Measurements from ENCODE around the gene LARP7. TPM values are rescaled to one million over a fixed set of nuclear protein-coding genes. Genes with fewer than 3 reads are reported as not detected.

LARP7 gene
- total and polyA plus RNA-seq, 2 donors (not counting 1 experiment from before 2014, with no cell fraction given), result 30.5 to 57.4 TPM

- H3K4me1 ChIP-seq (ENCODE audit: control insufficient read depth in 2 of 2, insufficient read depth in 2 of 2, low read length in 2 of 2), result peaks cover 2 to 4% of the 10 kb centered on the region in 2 donors
- no peaks in the 10 kb centered on the region for H3K27me3 ChIP-seq (replicated peaks in 1 of 4; ENCODE audit: control extremely low read depth in 1 of 4, control insufficient read depth in 3 of 4, insufficient read depth in 4 of 4, low read length in 3 of 4)
- no peak overlapping the region for H3K4me2 ChIP-seq (replicated peaks; ENCODE audit: low read depth, low read length, poor library complexity, severe bottlenecking)
- ChIA-PET POLR2A (no interaction called here), CTCF (no interaction called here)
- TF ChIP-seq CTCF (IDR thresholded peaks at IDR 0.05) (no peak), EZH2 (IDR thresholded peaks at IDR 0.05; ENCODE audit: borderline replicate concordance, insufficient read depth, low read depth, low read length, poor library complexity, severe bottlenecking) (no peak)
- no CpG with 5 or more reads among the region's 3 CpGs for WGBS (ENCODE audit: insufficient coverage)
- no peaks in the 10 kb centered on the region for H3K9me3 ChIP-seq (ENCODE audit: control extremely low read depth in 1 of 3, control insufficient read depth in 2 of 3, insufficient read depth in 1 of 3, low read length in 2 of 3)
- no peak overlapping the region for H3K4me3 ChIP-seq (ENCODE audit: control extremely low read depth in 1 of 5, extremely low read depth in 1 of 5, insufficient read depth in 1 of 5, low read depth in 2 of 5, low read length in 4 of 5)
- H3K79me2 ChIP-seq (ENCODE audit: control insufficient read depth, insufficient read depth, low read length), result peaks cover 3% of the 10 kb centered on the region
- H3K36me3 ChIP-seq (replicated peaks in 1 of 2; ENCODE audit: control extremely low read depth in 1 of 2, control insufficient read depth in 1 of 2, extremely low read depth in 1 of 2, insufficient read depth in 2 of 2, low read length in 1 of 2), result peaks cover 14 to 73% of the 10 kb centered on the region in 2 experiments
- no peak overlapping the region for H3K27ac ChIP-seq (ENCODE audit: low read length in 2 of 2)
- Mint-ChIP-seq H3K9me3 (ENCODE audit: insufficient read depth) (no peaks in the 10 kb centered on the region), H3K4me3 (no peak overlapping the region), H3K27me3 (no peaks in the 10 kb centered on the region), H3K27ac (no peak overlapping the region), H3K4me1 (peaks cover 6% of the 10 kb centered on the region)
- no peak overlapping the region for H2AFZ ChIP-seq (ENCODE audit: insufficient read depth, low read depth, low read length, poor library complexity, severe bottlenecking)
- no peaks in the 10 kb centered on the region for H4K20me1 ChIP-seq (ENCODE audit: control insufficient read depth, insufficient read depth, low read length, poor library complexity, severe bottlenecking)
- intact Hi-C loops (cut with micrococcal nuclease), result no loop called here
- ATAC-seq (ENCODE audit: low read depth), result no peak
- no peak overlapping the region for H3K9ac ChIP-seq (ENCODE audit: low read length)
- no peak for DNase-seq
Measured at GRCh38 chr4:112648263-112649054, 11.5 kb downstream of the LARP7 start.

GRCh38 chr4:112649055-112649408, 12.1 kb downstream of the LARP7 start:
- ATAC-seq (ENCODE audit: low read depth) (no peak), DNase-seq (no peak)
- ChIA-PET CTCF (no interaction called here), POLR2A (no interaction called here)
- Mint-ChIP-seq H3K9me3 (ENCODE audit: insufficient read depth) (no peaks in the 10 kb centered on the region), H3K27ac (no peak overlapping the region), H3K4me1 (peaks cover 3% of the 10 kb centered on the region), H3K27me3 (no peaks in the 10 kb centered on the region), H3K4me3 (no peak overlapping the region)
- H3K4me1 ChIP-seq (ENCODE audit: control insufficient read depth in 2 of 2, insufficient read depth in 2 of 2, low read length in 2 of 2), result no peaks in the 10 kb centered on the region
- H3K9ac ChIP-seq (ENCODE audit: low read length), result no peak overlapping the region
- H2AFZ ChIP-seq (ENCODE audit: insufficient read depth, low read depth, low read length, poor library complexity, severe bottlenecking), result no peak overlapping the region
- H3K36me3 ChIP-seq (replicated peaks in 1 of 2; ENCODE audit: control extremely low read depth in 1 of 2, control insufficient read depth in 1 of 2, extremely low read depth in 1 of 2, insufficient read depth in 2 of 2, low read length in 1 of 2), result peaks cover 14 to 79% of the 10 kb centered on the region in 2 experiments
- H3K79me2 ChIP-seq (ENCODE audit: control insufficient read depth, insufficient read depth, low read length), result peaks cover 3% of the 10 kb centered on the region
- intact Hi-C loops (cut with micrococcal nuclease), result no loop called here
- H3K9me3 ChIP-seq (ENCODE audit: control extremely low read depth in 1 of 3, control insufficient read depth in 2 of 3, insufficient read depth in 1 of 3, low read length in 2 of 3), result no peaks in the 10 kb centered on the region
- TF ChIP-seq CTCF (IDR thresholded peaks at IDR 0.05), result no peak
- TF ChIP-seq EZH2 (IDR thresholded peaks at IDR 0.05; ENCODE audit: borderline replicate concordance, insufficient read depth, low read depth, low read length, poor library complexity, severe bottlenecking), result no peak
- no CpG with 5 or more reads among the region's 2 CpGs for WGBS (ENCODE audit: insufficient coverage)
- H3K4me3 ChIP-seq (ENCODE audit: control extremely low read depth in 1 of 5, extremely low read depth in 1 of 5, insufficient read depth in 1 of 5, low read depth in 2 of 5, low read length in 4 of 5), result no peak overlapping the region
- no peaks in the 10 kb centered on the region for H3K27me3 ChIP-seq (replicated peaks in 1 of 4; ENCODE audit: control extremely low read depth in 1 of 4, control insufficient read depth in 3 of 4, insufficient read depth in 4 of 4, low read length in 3 of 4)
- no peaks in the 10 kb centered on the region for H4K20me1 ChIP-seq (ENCODE audit: control insufficient read depth, insufficient read depth, low read length, poor library complexity, severe bottlenecking)
- H3K4me2 ChIP-seq (replicated peaks; ENCODE audit: low read depth, low read length, poor library complexity, severe bottlenecking), result no peak overlapping the region
- H3K27ac ChIP-seq (ENCODE audit: low read length in 2 of 2), result no peak overlapping the region

All from B cell (primary cell).